HepG2 (cell line): ENCODE measurements around the gene EFL1. TPM values are rescaled to one million over a fixed set of nuclear protein-coding genes. Genes with fewer than 3 reads are reported as not detected.

Experiments used
- ATAC-seq: fragments of 200-7000 bp; cut with Tn5 transposase; 3 replicates; pipeline ENCODE4 v1.9.1; 2020; ENCODE audit warnings: mild to moderate bottlenecking, moderate library complexity
- Bru-seq: library from RNA; stranded (reverse); fragments of 400-500 nt; gene quantifications from one replicate; lab custom pipeline; 2021; lab: Mats Ljungman, UMichigan
- BruChase-seq, 2 experiments: library from RNA; stranded (reverse); fragments of 400-500 nt; gene quantifications; one replicate each; lab custom pipeline; 2021; lab: Mats Ljungman, UMichigan
- BruUV-seq: library from RNA; stranded (reverse); fragments of 400-500 nt; replicated peaks from 2 replicates; lab custom pipeline; 2021; lab: Mats Ljungman, UMichigan
- CTCF ChIA-PET: fragments of 300-600 bp; formaldehyde crosslinking; extraction: SDS; loops from one replicate; lab custom pipeline; 2021; ENCODE audit warnings: low total read pairs, inconsistent platforms, low intra/inter-chr PET ratio; lab: Yijun Ruan, JAX
- POLR2A ChIA-PET: fragments of 350-600 bp; sonication (Branson Sonifier 250); formaldehyde crosslinking; loops from one replicate; lab custom pipeline; 2020; ENCODE audit warnings: antibody characterized with exemption, inconsistent platforms; lab: Yijun Ruan, JAX
- DNase-seq: peaks from one replicate; pipeline ENCODE4 v3.0.0-alpha.2; 2015; ENCODE audit warnings: low spot score
- FAIRE-seq: peaks from 3 replicates; lab custom pipeline; 2011; peaks lifted over from hg19 to GRCh38; lab: Jason Lieb, UNC
- H2AFZ ChIP-seq: one replicate; pipeline ENCODE4 v1.6.1; 2011; ENCODE audit warnings: low read length, inconsistent platforms
- H3K27ac ChIP-seq: fragments of 300-600 bp; 3 replicates; pipeline ENCODE4 v1.8.0; 2011; ENCODE audit warnings: mixed run types, mild to moderate bottlenecking, mixed read lengths, low read length, inconsistent platforms; ENCODE audit not compliant: insufficient read depth; ENCODE audit errors: extremely low read length
- H3K27me3 ChIP-seq, 2 experiments: fragments of 200-600 bp in 1 of 2; 2 replicates in 1 of 2; 3 replicates in 1 of 2; pipeline versions ENCODE4 v1.6.0 to v1.8.0; 2011; ENCODE audit warnings: low read length in 2 of 2, mild to moderate bottlenecking in 2 of 2, moderate library complexity in 2 of 2, inconsistent platforms in 1 of 2; ENCODE audit not compliant: insufficient read depth in 2 of 2, control insufficient read depth in 1 of 2
- H3K36me3 ChIP-seq, 2 experiments: fragments of 200-600 bp in 1 of 2; replicated peaks in 1 of 2; 2 replicates in 1 of 2; 3 replicates in 1 of 2; pipeline versions ENCODE4 v1.5.1 to v1.8.0; 2011; ENCODE audit warnings: low read length in 2 of 2, inconsistent platforms in 1 of 2; ENCODE audit not compliant: insufficient read depth in 2 of 2, control insufficient read depth in 1 of 2
- H3K4me1 ChIP-seq: 2 replicates; pipeline ENCODE4 v1.5.1; 2012; ENCODE audit warnings: low read length, inconsistent platforms; ENCODE audit not compliant: insufficient read depth
- H3K4me2 ChIP-seq: 2 replicates; pipeline ENCODE4 v1.6.0; 2011; ENCODE audit warnings: low read depth, low read length, inconsistent platforms
- H3K4me3 ChIP-seq, 3 experiments: fragments of 200-600 bp in 1 of 3; sonication (generic), shearing (Covaris generic) in 1 of 3; replicated peaks in 1 of 3; 2 replicates each; pipeline ENCODE4 v1.5.1; 2011 to 2016; ENCODE audit warnings: low read length in 3 of 3, inconsistent platforms in 2 of 3, low read depth in 2 of 3, mild to moderate bottlenecking in 2 of 3, control low read depth in 1 of 3, mixed read lengths in 1 of 3; ENCODE audit not compliant: insufficient read depth in 1 of 3
- H3K79me2 ChIP-seq: one replicate; pipeline ENCODE4 v1.6.1; 2011; ENCODE audit warnings: low read length, inconsistent platforms; ENCODE audit not compliant: insufficient read depth
- H3K9ac ChIP-seq: 2 replicates; pipeline ENCODE4 v1.6.0; 2011; ENCODE audit warnings: mild to moderate bottlenecking, low read depth, low read length, inconsistent platforms; ENCODE audit not compliant: insufficient read depth
- H3K9me3 ChIP-seq: 2 replicates; pipeline ENCODE4 v1.5.1; 2012; ENCODE audit warnings: mild to moderate bottlenecking, low read length
- H4K20me1 ChIP-seq: 2 replicates; pipeline ENCODE4 v1.6.0; 2011; ENCODE audit warnings: inconsistent platforms, mild to moderate bottlenecking, low read length, moderate library complexity; ENCODE audit not compliant: insufficient read depth
- ASH2L ChIP-seq: fragments of 300-600, 200-600 bp; sonication (generic); IDR thresholded peaks from 2 replicates; pipeline ENCODE4 v1.7.0; 2017; ENCODE audit warnings: low read depth, mild to moderate bottlenecking, moderate library complexity, mixed read lengths, low read length; ENCODE audit not compliant: insufficient read length
- BCL3 ChIP-seq: sonication (generic); formaldehyde crosslinking; IDR thresholded peaks from 2 replicates; pipeline ENCODE4 v1.5.1; 2020; ENCODE audit warnings: mild to moderate bottlenecking, missing genetic modification reagents, moderate library complexity
- HMGA1 ChIP-seq: sonication (generic); formaldehyde crosslinking; conservative IDR thresholded peaks from 2 replicates; pipeline ENCODE4 v1.4.0; 2020; ENCODE audit warnings: missing genetic modification reagents
- KDM5A ChIP-seq: fragments of 200-600 bp; sonication (generic); IDR thresholded peaks from 2 replicates; pipeline ENCODE4 v1.7.0; 2018; ENCODE audit warnings: antibody characterized with exemption, mild to moderate bottlenecking, low read length, borderline replicate concordance
- MAF1 ChIP-seq: sonication (generic); formaldehyde crosslinking; IDR thresholded peaks from 2 replicates; pipeline ENCODE4 v1.5.0; 2020; ENCODE audit warnings: missing genetic modification reagents, borderline replicate concordance
- MAX ChIP-seq: IDR thresholded peaks from 2 replicates; pipeline ENCODE4 v1.6.1; 2012; ENCODE audit warnings: inconsistent platforms
- NCOA2 ChIP-seq: sonication (generic); formaldehyde crosslinking; IDR thresholded peaks from 2 replicates; pipeline ENCODE4 v1.8.0; 2022; ENCODE audit warnings: inconsistent platforms
- RXRA ChIP-seq: sonication (generic); formaldehyde crosslinking; IDR thresholded peaks from 2 replicates; pipeline ENCODE4 v1.5.1; 2020; ENCODE audit warnings: missing genetic modification reagents
- TBX3 ChIP-seq: fragments of 450-650 bp; IDR thresholded peaks from 2 replicates; pipeline ENCODE4 v1.6.1; 2017; ENCODE audit warnings: antibody characterized with exemption, mild to moderate bottlenecking, inconsistent platforms, borderline replicate concordance
- ZFP36L2 ChIP-seq: sonication (generic); formaldehyde crosslinking; IDR thresholded peaks from 2 replicates; pipeline ENCODE4 v1.4.0; 2020; ENCODE audit warnings: missing genetic modification reagents
- ZIK1 ChIP-seq: sonication (generic); formaldehyde crosslinking; IDR thresholded peaks from 2 replicates; pipeline ENCODE4 v1.5.0; 2020; ENCODE audit warnings: mild to moderate bottlenecking, low read depth, missing genetic modification reagents, borderline replicate concordance
- ZMYM3 ChIP-seq: sonication (generic); formaldehyde crosslinking; IDR thresholded peaks from 2 replicates; pipeline ENCODE4 v1.5.1; 2020; ENCODE audit warnings: mild to moderate bottlenecking, missing genetic modification reagents
- ZNF17 ChIP-seq: sonication (generic); formaldehyde crosslinking; IDR thresholded peaks from 2 replicates; pipeline ENCODE4 v1.5.0; 2020; ENCODE audit warnings: mild to moderate bottlenecking, missing genetic modification reagents
- ZNF235 ChIP-seq: sonication (generic); formaldehyde crosslinking; IDR thresholded peaks from 2 replicates; pipeline ENCODE4 v1.8.1; 2023; ENCODE audit warnings: mild to moderate bottlenecking, missing genetic modification reagents, borderline replicate concordance
- ZNF343 ChIP-seq: sonication (generic); formaldehyde crosslinking; IDR thresholded peaks from 2 replicates; pipeline ENCODE4 v1.4.0; 2020; ENCODE audit warnings: mild to moderate bottlenecking, missing genetic modification reagents
- ZNF546 ChIP-seq: sonication (generic); formaldehyde crosslinking; conservative IDR thresholded peaks from 2 replicates; pipeline ENCODE4 v1.8.1; 2023; ENCODE audit warnings: mild to moderate bottlenecking, missing genetic modification reagents
- ZNF564 ChIP-seq: sonication (generic); formaldehyde crosslinking; IDR thresholded peaks from 2 replicates; pipeline ENCODE4 v1.8.1; 2023; ENCODE audit warnings: mild to moderate bottlenecking, missing genetic modification reagents
- ZNF883 ChIP-seq: sonication (generic); formaldehyde crosslinking; IDR thresholded peaks from 2 replicates; pipeline ENCODE4 v1.5.1; 2020; ENCODE audit warnings: mild to moderate bottlenecking, missing genetic modification reagents; ENCODE audit errors: not compliant biosample characterization
- ZSCAN22 ChIP-seq: sonication (generic); formaldehyde crosslinking; IDR thresholded peaks from 2 replicates; pipeline ENCODE4 v1.4.0; 2020; ENCODE audit warnings: mild to moderate bottlenecking, missing genetic modification reagents
- WGBS: methylation state at CpG from one replicate; pipeline ENCODE4 v1.1.6; 2017; ENCODE audit warnings: low lambda C conversion rate; 5-methylcytosine and 5-hydroxymethylcytosine counted together
- in situ Hi-C: cut with HindIII; loops from 2 replicates; pipeline ENCODE4 v1.10.0; 2017; ENCODE audit warnings: low pct_unique_long_range_greater_than_20kb; ENCODE audit not compliant: extremely low pct_ligation_motif_present
- intact Hi-C: fragments of 100-400 bp; cut with micrococcal nuclease; formaldehyde crosslinking; loops from one replicate; pipeline ENCODE4 v1.10.0; 2022; ENCODE audit not compliant: unreplicated experiment
- long read RNA-seq, 2 experiments: library from RNA in 1 of 2; library from polyadenylated mRNA in 1 of 2; stranded (forward) in 1 of 2; unstranded in 1 of 2; transcript quantifications; one replicate each; pipeline ENCODE4 v2.0.0, GENCODE V29; 2019 to 2022
- polyA minus RNA-seq, 3 experiments: library from RNA; depleted of rRNA, polyadenylated mRNA; stranded (reverse); fragments of >200 nt; gene quantifications; 2 replicates each; pipeline ENCODE4 v1.2.3, GENCODE V29; 2011; ENCODE audit warnings: low replicate concordance in 1 of 3
- polyA plus RNA-seq, 8 experiments: library from polyadenylated mRNA; depleted of rRNA in 3 of 8; stranded (reverse) in 7 of 8; unstranded in 1 of 8; fragments of >200 nt; fragmentation: Illumina TruSeq in 4 of 8; extraction: Trizol in 4 of 8; gene quantifications; 2 replicates each; pipeline versions ENCODE4 v1.2.1 to v1.2.3, GENCODE V29; 2011 to 2016; ENCODE audit warnings: low read depth in 4 of 8, missing spikeins in 1 of 8, mixed read lengths in 1 of 8; ENCODE audit not compliant: insufficient read depth in 1 of 8
- total RNA-seq, 5 experiments: library from RNA; depleted of rRNA; stranded (reverse); fragments of >200 nt; fragmentation: Illumina TruSeq; extraction: Trizol; gene quantifications; 2 replicates each; pipeline ENCODE4 v1.2.3, GENCODE V29; 2016; ENCODE audit warnings: low read depth in 1 of 5

The EFL1 gene
- 12.0 and 16.2 TPM in 2 replicates for total RNA-seq (2016; rRNA removed; fragmentation: Illumina TruSeq; extraction: Trizol)
- 5.1 and 5.9 TPM in 2 replicates for total RNA-seq (2016; cell fraction: cytosol; rRNA removed; fragmentation: Illumina TruSeq; extraction: Trizol; ENCODE audit: low read depth)
- total RNA-seq (2016; cell fraction: insoluble cytoplasmic fraction; rRNA removed; fragmentation: Illumina TruSeq; extraction: Trizol) = 12.0 and 15.3 TPM in 2 replicates
- total RNA-seq (2016; cell fraction: membrane; rRNA removed; fragmentation: Illumina TruSeq; extraction: Trizol) = 7.0 and 9.4 TPM in 2 replicates
- total RNA-seq (2016; cell fraction: nucleus; rRNA removed; fragmentation: Illumina TruSeq; extraction: Trizol) = 16.3 and 24.9 TPM in 2 replicates
- 6.3 and 6.4 TPM in 2 replicates for polyA plus RNA-seq (2011; rRNA removed)
- polyA plus RNA-seq (2011; cell fraction: cytosol; rRNA removed) = 4.0 and 6.2 TPM in 2 replicates
- polyA plus RNA-seq (2011; cell fraction: nucleus; rRNA removed) = 2.2 and 3.9 TPM in 2 replicates
- 7.7 and 7.8 TPM in 2 replicates for polyA plus RNA-seq (2012)
- 0.55 and 2.3 TPM in 2 replicates for polyA plus RNA-seq (2016; cell fraction: cytosol; fragmentation: Illumina TruSeq; extraction: Trizol; ENCODE audit: low read depth)
- 11.5 and 13.0 TPM in 2 replicates for polyA plus RNA-seq (2016; cell fraction: insoluble cytoplasmic fraction; fragmentation: Illumina TruSeq; extraction: Trizol; ENCODE audit: low read depth)
- polyA plus RNA-seq (2016; cell fraction: membrane; fragmentation: Illumina TruSeq; extraction: Trizol; ENCODE audit: low read depth) = 1.4 and 1.6 TPM in 2 replicates
- polyA plus RNA-seq (2016; cell fraction: nucleus; fragmentation: Illumina TruSeq; extraction: Trizol; ENCODE audit: insufficient read depth, low read depth) = 6.3 and 7.5 TPM in 2 replicates
- 15.3 and 61.4 TPM in 2 replicates for polyA minus RNA-seq (2011; rRNA and poly(A)+ RNA removed; ENCODE audit: low replicate concordance)
- 6.2 and 8.4 TPM in 2 replicates for polyA minus RNA-seq (2011; cell fraction: cytosol; rRNA and poly(A)+ RNA removed)
- 28.0 and 28.6 TPM in 2 replicates for polyA minus RNA-seq (2011; cell fraction: nucleus; rRNA and poly(A)+ RNA removed)
- Bru-seq, nascent RNA = percentile 68 among the genes with signal in this experiment
- percentile 57 among the genes with signal in this experiment for BruChase-seq, experiment 1, labeled RNA remaining after a 6-hour chase
- BruChase-seq, experiment 2, labeled RNA remaining after a 2-hour chase = percentile 54 among the genes with signal in this experiment
- long read RNA-seq, experiment 1, partial matches to known transcripts = 2 of 5 reads
- long read RNA-seq, experiment 1, other reads (novel, unspliced or antisense) = 3 of 5 reads
- long read RNA-seq, experiment 2, transcript EFL1-201 (20 exons, 3,675 nt) = major isoform, 6 of 19 reads
- long read RNA-seq, experiment 2, partial matches to known transcripts = 7 of 19 reads
- long read RNA-seq, experiment 2, other reads (novel, unspliced or antisense) = 6 of 19 reads

- in situ Hi-C loops = no loop called here
- DNase-seq (peak; percentile 70), FAIRE-seq (no peak), ATAC-seq (peak; percentile 93)
- Histone ChIP-seq H3K4me3 (peak within 1 kb of the TSS; percentile 72 to 88 (median 82)), H3K9ac (peak within 1 kb of the TSS; percentile 80), H4K20me1 (no peaks in the 10 kb centered on the region), H3K79me2 (no peaks in the 10 kb centered on the region), H3K27me3 (peaks cover 0 to 1% of the 10 kb centered on the region in 2 experiments; a peak in 2 of 5 replicates), H3K36me3 (no peaks in the 10 kb centered on the region), H3K4me1 (peaks cover 30% of the 10 kb centered on the region), H3K4me2 (peak within 1 kb of the TSS; percentile 87), H3K9me3 (no peaks in the 10 kb centered on the region), H3K27ac (peak within 1 kb of the TSS; percentile 66), H2AFZ (no peak within 1 kb of the TSS)
- WGBS = 0% methylated on average over 21 of the region's 57 CpGs
- ChIA-PET POLR2A (interaction anchor here (1.3 kb wide), 1 partner anchor 278 kb away, joined by 3 read pairs; the partner anchor contains the start of gene RPS17), CTCF (no interaction called here)
- intact Hi-C loops = no loop called here
- no TSS peak for BruUV-seq
- peak; percentile 66 for TF ChIP-seq ASH2L
- no peak for TF ChIP-seq ZNF17 (CRISPR knock-in tag)
- TF ChIP-seq ZNF235 (CRISPR knock-in tag) = no peak
- no peak for TF ChIP-seq ZFP36L2 (CRISPR knock-in tag)
- TF ChIP-seq RXRA (CRISPR knock-in tag) = peak; percentile 77; the same call in 1 of the 2 replicates
- TF ChIP-seq ZNF343 = no peak
- TF ChIP-seq ZNF564 (CRISPR knock-in tag) = no peak
- no peak for TF ChIP-seq TBX3
- peak; percentile 20; the same call in 1 of the 2 replicates for TF ChIP-seq KDM5A
- no peak for TF ChIP-seq ZIK1
- no peak for TF ChIP-seq HMGA1 (CRISPR knock-in tag)
- TF ChIP-seq MAF1 (CRISPR knock-in tag) = no peak
- no peak for TF ChIP-seq ZMYM3 (CRISPR knock-in tag)
- no peak for TF ChIP-seq BCL3
- no peak for TF ChIP-seq NCOA2 (CRISPR knock-in tag)
- no peak for TF ChIP-seq ZSCAN22 (CRISPR knock-in tag)
- no peak for TF ChIP-seq ZNF546 (CRISPR knock-in tag)
- peak; percentile 40 for TF ChIP-seq MAX
- no peak for TF ChIP-seq ZNF883
These were observed at the start of gene EFL1, which contains the start of gene SAXO2 for GRCh38 chr15:82262422-82263026. Gene EFL1 (minus strand): TSS chr15:82262734. CDS start chr15:82261778, 956 bp downstream. Gene SAXO2 (plus strand): TSS chr15:82262818. CDS start chr15:82262880, 62 bp downstream.
